ENCODE measurements around the gene FRA10AC1.

FRA10AC1 gene

DNA sequence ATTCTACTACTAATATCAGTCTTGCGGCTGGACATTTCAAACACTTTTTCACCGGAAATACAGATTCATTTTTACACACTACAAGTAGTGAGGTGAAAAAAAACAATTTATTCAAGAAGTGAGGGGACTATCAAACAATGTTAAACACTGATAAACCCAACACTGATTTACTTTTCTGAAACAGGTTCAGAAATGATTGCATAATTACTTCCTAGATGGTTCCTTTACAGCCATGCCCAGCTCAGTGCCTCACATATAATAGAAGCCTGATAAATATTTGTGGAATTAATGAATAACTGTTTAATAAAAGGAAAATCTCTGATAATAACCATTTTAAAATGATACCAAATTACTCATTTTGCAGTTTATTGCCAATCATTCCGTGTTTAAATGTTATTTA is 34.6 kb downstream of the FRA10AC1 start:
- no peak for DNase-seq (ENCODE audit: low spot score)

DNA sequence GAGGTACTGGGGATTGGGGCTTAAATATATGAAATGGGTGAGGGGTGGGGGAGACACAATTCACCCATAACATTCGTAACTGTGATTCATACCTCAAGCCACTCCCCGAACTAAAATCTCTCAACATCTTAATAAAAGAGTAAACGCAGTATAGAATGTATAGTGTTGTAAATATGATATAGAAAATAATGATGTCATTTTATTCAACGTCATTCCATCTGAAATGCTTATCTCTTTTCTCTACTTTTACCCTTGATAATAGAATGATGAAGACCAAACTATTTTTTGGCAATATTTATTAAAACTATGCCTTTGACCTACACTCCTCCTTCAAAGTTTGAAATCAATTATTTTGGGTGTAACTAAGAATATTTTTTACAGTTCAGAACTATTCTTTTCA is 36.4 kb downstream of the FRA10AC1 start:
- H3K4me3 ChIP-seq = no peak overlapping the region
- DNase-seq (ENCODE audit: low spot score) = no peak
- H3K27ac ChIP-seq = no peak overlapping the region
- TF ChIP-seq, protein P1, sequence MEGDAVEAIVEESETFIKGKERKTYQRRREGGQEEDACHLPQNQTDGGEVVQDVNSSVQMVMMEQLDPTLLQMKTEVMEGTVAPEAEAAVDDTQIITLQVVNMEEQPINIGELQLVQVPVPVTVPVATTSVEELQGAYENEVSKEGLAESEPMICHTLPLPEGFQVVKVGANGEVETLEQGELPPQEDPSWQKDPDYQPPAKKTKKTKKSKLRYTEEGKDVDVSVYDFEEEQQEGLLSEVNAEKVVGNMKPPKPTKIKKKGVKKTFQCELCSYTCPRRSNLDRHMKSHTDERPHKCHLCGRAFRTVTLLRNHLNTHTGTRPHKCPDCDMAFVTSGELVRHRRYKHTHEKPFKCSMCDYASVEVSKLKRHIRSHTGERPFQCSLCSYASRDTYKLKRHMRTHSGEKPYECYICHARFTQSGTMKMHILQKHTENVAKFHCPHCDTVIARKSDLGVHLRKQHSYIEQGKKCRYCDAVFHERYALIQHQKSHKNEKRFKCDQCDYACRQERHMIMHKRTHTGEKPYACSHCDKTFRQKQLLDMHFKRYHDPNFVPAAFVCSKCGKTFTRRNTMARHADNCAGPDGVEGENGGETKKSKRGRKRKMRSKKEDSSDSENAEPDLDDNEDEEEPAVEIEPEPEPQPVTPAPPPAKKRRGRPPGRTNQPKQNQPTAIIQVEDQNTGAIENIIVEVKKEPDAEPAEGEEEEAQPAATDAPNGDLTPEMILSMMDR (IDR thresholded peaks at IDR 0.05) = no peak

More for the DNA sequence above, 34.6 kb downstream of the FRA10AC1 start:
- TF ChIP-seq, protein P1 (IDR thresholded peaks at IDR 0.05) = no peak
- H3K4me3 ChIP-seq = no peak overlapping the region
- H3K27ac ChIP-seq = no peak overlapping the region

DNA sequence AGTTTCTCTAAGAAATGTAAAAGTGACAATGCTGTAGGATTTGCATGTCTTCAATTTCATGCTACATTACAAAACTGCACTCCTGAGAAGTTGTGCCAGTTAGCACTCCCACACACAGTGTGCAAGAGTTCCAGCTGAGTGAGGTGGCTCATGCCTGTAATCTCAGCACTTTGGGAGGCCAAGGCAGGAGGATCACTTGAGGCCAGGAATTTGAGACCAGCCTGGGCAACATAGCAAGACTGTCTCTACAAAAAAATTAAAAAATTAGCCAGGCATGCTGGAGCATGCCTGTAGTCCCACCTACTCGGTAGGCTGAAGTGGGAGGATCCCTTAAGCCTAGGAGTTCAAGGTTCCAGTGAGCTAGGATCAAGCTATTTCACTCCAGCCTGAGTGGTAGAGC is 44.6 kb downstream of the FRA10AC1 start:
- TF ChIP-seq, protein P1 (IDR thresholded peaks at IDR 0.05) = no peak
- H3K4me3 ChIP-seq = no peak overlapping the region
- DNase-seq (ENCODE audit: low spot score) = no peak

DNA sequence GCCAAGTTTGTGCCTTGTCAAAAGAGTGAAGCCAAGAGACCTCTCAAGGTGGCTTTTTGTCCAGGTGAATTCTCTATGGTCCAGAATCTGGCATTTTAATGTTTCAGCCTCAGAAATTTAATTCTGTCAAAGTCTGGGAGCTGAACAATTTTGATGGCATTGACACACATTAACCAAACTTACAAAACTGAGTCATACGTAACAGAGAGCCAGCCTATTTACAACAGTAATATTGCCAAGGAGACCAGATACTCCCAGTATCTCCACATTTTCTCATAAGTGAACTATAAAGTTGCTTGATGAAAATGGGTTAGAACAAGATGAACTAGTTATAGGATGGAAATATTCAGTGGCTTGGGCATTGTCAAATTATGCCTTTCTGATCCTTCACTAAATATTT is 46.2 kb downstream of the FRA10AC1 start:
- no peak for DNase-seq (ENCODE audit: low spot score)
- TF ChIP-seq, protein P1 (IDR thresholded peaks at IDR 0.05) = no peak

More for the DNA sequence above, 44.6 kb downstream of the FRA10AC1 start:
- no peak overlapping the region for H3K27ac ChIP-seq

DNA sequence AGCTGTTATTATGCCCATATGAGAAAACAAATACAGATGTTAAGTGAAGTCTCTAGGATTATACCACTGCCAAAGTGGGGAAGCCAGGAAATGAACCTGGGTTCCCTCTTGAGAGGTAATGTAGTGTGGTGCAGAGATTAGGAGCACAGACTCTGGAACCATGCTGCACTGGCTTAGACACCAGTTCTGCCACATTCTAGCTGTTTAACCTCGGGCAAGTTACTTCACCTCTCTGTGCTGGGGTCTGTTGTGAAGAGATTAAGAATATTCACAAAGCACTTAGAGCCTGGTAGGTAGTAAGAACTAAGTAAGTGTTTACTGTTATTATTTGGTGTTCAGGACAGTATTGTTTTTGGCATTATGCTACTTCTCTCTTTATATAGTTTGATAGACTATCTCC is 48.2 kb downstream of the FRA10AC1 start:
- Histone ChIP-seq H3K4me3 (no peak overlapping the region), H3K27ac (no peak overlapping the region)
- no peak for DNase-seq (ENCODE audit: low spot score)
- TF ChIP-seq, protein P1 (IDR thresholded peaks at IDR 0.05) = no peak

More for the DNA sequence above, 46.2 kb downstream of the FRA10AC1 start:
- Histone ChIP-seq H3K27ac (no peak overlapping the region), H3K4me3 (no peak overlapping the region)

DNA sequence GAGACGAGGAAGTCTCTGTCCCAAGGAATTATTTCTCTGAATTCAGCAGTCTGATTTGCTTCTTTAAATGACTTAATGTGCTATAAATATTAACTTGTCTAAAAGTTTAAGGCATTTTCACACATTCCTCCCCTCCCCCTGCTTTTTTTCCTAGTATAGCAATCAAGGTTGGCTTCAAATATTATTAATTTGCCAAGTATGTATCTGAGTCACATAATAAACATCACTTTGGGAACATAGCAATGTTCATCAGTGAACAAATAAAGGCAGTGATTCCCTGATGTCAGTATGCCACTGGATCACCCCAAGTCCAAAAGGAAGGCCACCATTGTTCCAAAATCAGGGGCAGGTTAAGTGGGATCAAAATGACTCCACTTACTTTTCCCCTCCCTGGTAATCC is 49.5 kb downstream of the FRA10AC1 start:
- no peak for DNase-seq (ENCODE audit: low spot score)
- no peak overlapping the region for H3K4me3 ChIP-seq
- TF ChIP-seq, protein P1 (IDR thresholded peaks at IDR 0.05) = no peak
- H3K27ac ChIP-seq = no peak overlapping the region

- Histone ChIP-seq H3K4me3 (no peak overlapping the region), H3K27ac (no peak overlapping the region)
- DNase-seq (ENCODE audit: low spot score) = no peak
- TF ChIP-seq, protein P1 (IDR thresholded peaks at IDR 0.05) = no peak
Measured at GRCh38 chr10:93639791-93640190, 62.6 kb downstream of the FRA10AC1 start.
